Measurements from ENCODE around the gene PRSS27.
A peak's percentile ranks its signal among the peaks of the same experiment; 100 is the strongest.

Gene PRSS27

GRCh38 chr16:2673066-2673999 is 46.7 kb downstream of the PRSS27 start:
- Histone ChIP-seq H3K9me3 (ENCODE audit: control insufficient read depth, insufficient read depth, low read depth, low read length) (no peaks in the 10 kb centered on the region), H3K4me1 (ENCODE audit: control insufficient read depth, insufficient read depth, low read length) (peaks cover 7% of the 10 kb centered on the region), H3K27ac (ENCODE audit: extremely low read depth, low read depth, low read length) (peak overlapping the region; percentile 62; the same call in 1 of the 2 replicates), H3K4me3 (ENCODE audit: low read depth, low read length) (peak overlapping the region; percentile 63), H3K36me3 (ENCODE audit: control insufficient read depth in 2 of 2, insufficient read depth in 1 of 2, low read length in 2 of 2) (peaks cover 0 to 6% of the 10 kb centered on the region in 2 experiments; a peak in 1 of 3 replicates)
- POLR2A ChIA-PET: interaction anchor here (0.7 to 1.4 kb wide), 6 partner anchors 8 to 518 kb away, joined by 3 to 35 read pairs (median 4); partner anchors contain the start of genes FLYWCH2, KCTD5, SRRM2 and TRAF7
- CTCF ChIA-PET: interaction anchor here (0.6 to 0.7 kb wide), 2 partner anchors 253 to 518 kb away, joined by 3 read pairs; no protein-coding TSS in a partner anchor
- TF ChIP-seq KLF16 (tag by site-specific recombination; IDR thresholded peaks at IDR 0.05): 0 out of 2 replicates have a peak, but pooled peaks have one; percentile 24
- no peak for TF ChIP-seq TRIM28 (IDR thresholded peaks at IDR 0.05; ENCODE audit: borderline replicate concordance, low read length)
- no peak for TF ChIP-seq HIC1 (tag by site-specific recombination; IDR thresholded peaks at IDR 0.05)
- no peak for TF ChIP-seq ZNF19 (tag by site-specific recombination; IDR thresholded peaks at IDR 0.05; ENCODE audit: low read depth)
- no peak for TF ChIP-seq ZNF654 (tag by site-specific recombination; IDR thresholded peaks at IDR 0.05; ENCODE audit: low read depth)
- TF ChIP-seq PRDM4 (tag by site-specific recombination; IDR thresholded peaks at IDR 0.05): no peak
- TF ChIP-seq ZNF558 (tag by site-specific recombination; IDR thresholded peaks at IDR 0.05): no peak
- no peak for TF ChIP-seq ZNF114 (tag by site-specific recombination; IDR thresholded peaks at IDR 0.05)
- no peak for TF ChIP-seq ZNF155 (tag by site-specific recombination; IDR thresholded peaks at IDR 0.05)
- peak; percentile 61; the same call in 1 of the 2 replicates for TF ChIP-seq PATZ1 (tag by site-specific recombination; IDR thresholded peaks at IDR 0.05)
- no peak for TF ChIP-seq ZNF248 (tag by site-specific recombination; IDR thresholded peaks at IDR 0.05)
- no peak for TF ChIP-seq ZNF449 (tag by site-specific recombination; IDR thresholded peaks at IDR 0.05)
- no peak for TF ChIP-seq ZSCAN4 (tag by site-specific recombination; IDR thresholded peaks at IDR 0.05)
- no peak for TF ChIP-seq ZNF416 (tag by site-specific recombination; IDR thresholded peaks at IDR 0.05)
- TF ChIP-seq ZNF837 (tag by site-specific recombination; IDR thresholded peaks at IDR 0.05): no peak
- no peak for TF ChIP-seq ZNF174 (tag by site-specific recombination; IDR thresholded peaks at IDR 0.05)
- TF ChIP-seq ZNF777 (tag by site-specific recombination; IDR thresholded peaks at IDR 0.05; ENCODE audit: borderline replicate concordance): no peak
- no peak for TF ChIP-seq ZNF529 (tag by site-specific recombination; IDR thresholded peaks at IDR 0.05; ENCODE audit: insufficient replicate concordance)
- TF ChIP-seq GLIS2 (tag by site-specific recombination; IDR thresholded peaks at IDR 0.05): peak; percentile 25; the same call in 1 of the 2 replicates
- no peak for TF ChIP-seq ZSCAN5A (tag by site-specific recombination; IDR thresholded peaks at IDR 0.05)
- TF ChIP-seq ZNF514 (tag by site-specific recombination; IDR thresholded peaks at IDR 0.05): no peak
- TF ChIP-seq RBAK (tag by site-specific recombination; IDR thresholded peaks at IDR 0.05): no peak
